Fibroblast of lung (primary cell): Measurements from ENCODE around the gene KRT34. TPM values are rescaled to one million over a fixed set of nuclear protein-coding genes. Genes with fewer than 3 reads are reported as not detected.

Source experiments
- DNase-seq, 2 donors: peaks; one replicate each; pipeline versions ENCODE4 v3.0.0 to v3.0.0-alpha.2; 2010; ENCODE audit warnings: low read depth in 2 of 2
- H2AFZ ChIP-seq: 2 replicates; pipeline ENCODE4 v1.5.1; 2012; ENCODE audit warnings: low read length, control low read depth, inconsistent platforms
- H3K27ac ChIP-seq: 2 replicates; pipeline ENCODE4 v1.5.1; 2011; ENCODE audit warnings: low read length, control low read depth; ENCODE audit not compliant: insufficient read depth
- H3K27me3 ChIP-seq: 2 replicates; pipeline ENCODE4 v1.5.1; 2011; ENCODE audit warnings: mild to moderate bottlenecking, low read length; ENCODE audit not compliant: control insufficient read depth, insufficient read depth
- H3K36me3 ChIP-seq: 2 replicates; pipeline ENCODE4 v1.5.1; 2011; ENCODE audit warnings: low read length; ENCODE audit not compliant: control insufficient read depth, insufficient read depth
- H3K4me1 ChIP-seq: 2 replicates; pipeline ENCODE4 v1.5.1; 2011; ENCODE audit warnings: low read length; ENCODE audit not compliant: control insufficient read depth, insufficient read depth; ENCODE audit errors: extremely low read depth
- H3K4me2 ChIP-seq: 2 replicates; pipeline ENCODE4 v1.5.1; 2011; ENCODE audit warnings: low read length, control low read depth; ENCODE audit not compliant: insufficient read depth; ENCODE audit errors: extremely low read depth
- H3K4me3 ChIP-seq, 4 experiments: fragments of 200-600 bp in 1 of 4; sonication (generic) in 1 of 4; replicated peaks in 1 of 4; 2 replicates each; pipeline ENCODE4 v1.5.1; 2011 to 2016; ENCODE audit warnings: low read length in 4 of 4, low read depth in 3 of 4, mild to moderate bottlenecking in 3 of 4, control low read depth in 2 of 4, inconsistent platforms in 1 of 4, mixed read lengths in 1 of 4; ENCODE audit not compliant: insufficient read depth in 1 of 4; ENCODE audit errors: control extremely low read depth in 1 of 4
- H3K79me2 ChIP-seq: 2 replicates; pipeline ENCODE4 v1.5.1; 2012; ENCODE audit warnings: mild to moderate bottlenecking, low read length, inconsistent platforms; ENCODE audit not compliant: control insufficient read depth, insufficient read depth
- H3K9ac ChIP-seq: 2 replicates; pipeline ENCODE4 v1.5.1; 2011; ENCODE audit warnings: mild to moderate bottlenecking, low read length, control low read depth; ENCODE audit not compliant: insufficient read depth
- H3K9me3 ChIP-seq: 2 replicates; pipeline ENCODE4 v1.5.1; 2012; ENCODE audit warnings: low read depth, low read length; ENCODE audit not compliant: control insufficient read depth, insufficient read depth
- H4K20me1 ChIP-seq: 2 replicates; pipeline ENCODE4 v1.5.1; 2011; ENCODE audit warnings: low read length; ENCODE audit not compliant: control insufficient read depth, insufficient read depth; ENCODE audit errors: extremely low read depth
- EZH2 ChIP-seq: IDR thresholded peaks from 2 replicates; pipeline ENCODE4 v1.5.1; 2012; ENCODE audit warnings: low read length, control low read depth, mild to moderate bottlenecking; ENCODE audit errors: missing control alignments
- polyA plus RNA-seq, 2 donors: library from polyadenylated mRNA; depleted of rRNA in 1 of 2; stranded (reverse) in 1 of 2; unstranded in 1 of 2; fragments of >200 nt; gene quantifications; 2 replicates each; pipeline ENCODE4 v1.2.1, GENCODE V29; 2011 to 2012; ENCODE audit warnings: missing spikeins in 1 of 2
- total RNA-seq: library from RNA; depleted of rRNA; stranded (reverse); fragments of >200 nt; gene quantifications from 2 replicates; pipeline ENCODE4 v1.2.1, GENCODE V29; 2014
- TF ChIP-seq, protein P1 (sequence below), 2 donors: IDR thresholded peaks in 1 of 2; conservative IDR thresholded peaks in 1 of 2; 1 replicate in 1 of 2; 2 replicates in 1 of 2; pipeline ENCODE4 v1.5.1; 2011 to 2012; ENCODE audit warnings: low read length in 2 of 2, control low read depth in 1 of 2, inconsistent platforms in 1 of 2, low read depth in 1 of 2, mild to moderate bottlenecking in 1 of 2

Gene KRT34
- total and polyA plus RNA-seq, 2 donors (not counting 1 experiment from before 2014, with no cell fraction given), result under 0.01 to 1.00 TPM

DNA sequence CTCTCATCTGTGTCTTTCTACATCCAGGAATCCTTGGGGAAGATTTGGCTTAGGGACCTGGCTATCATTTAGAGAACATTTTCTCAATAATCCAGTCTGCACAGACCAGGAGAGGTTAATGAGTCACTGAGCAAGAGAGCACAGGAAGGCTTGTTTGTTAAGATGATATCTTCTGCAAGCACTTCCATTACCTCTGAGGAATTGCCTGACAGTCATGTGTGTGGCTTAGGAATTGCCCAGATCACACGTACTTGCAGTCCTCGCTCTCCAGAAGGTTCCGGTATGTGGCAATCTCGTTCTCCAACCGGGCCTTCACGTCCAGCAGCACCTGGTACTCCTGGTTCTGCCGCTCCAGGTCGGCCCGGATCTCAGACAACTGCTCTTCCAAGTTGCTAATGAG, 39.0 kb upstream of the KRT34 start:
- Histone ChIP-seq H3K27me3 (peaks cover 2% of the 10 kb centered on the region), H3K9me3 (no peaks in the 10 kb centered on the region), H3K79me2 (no peaks in the 10 kb centered on the region), H3K36me3 (no peaks in the 10 kb centered on the region), H4K20me1 (no peaks in the 10 kb centered on the region), H3K27ac (no peak overlapping the region), H3K4me1 (peaks cover 5% of the 10 kb centered on the region), H3K4me3 (no peak overlapping the region), H3K9ac (no peak overlapping the region), H2AFZ (no peak overlapping the region), H3K4me2 (no peak overlapping the region)
- no peak for TF ChIP-seq EZH2
- TF ChIP-seq, protein P1, sequence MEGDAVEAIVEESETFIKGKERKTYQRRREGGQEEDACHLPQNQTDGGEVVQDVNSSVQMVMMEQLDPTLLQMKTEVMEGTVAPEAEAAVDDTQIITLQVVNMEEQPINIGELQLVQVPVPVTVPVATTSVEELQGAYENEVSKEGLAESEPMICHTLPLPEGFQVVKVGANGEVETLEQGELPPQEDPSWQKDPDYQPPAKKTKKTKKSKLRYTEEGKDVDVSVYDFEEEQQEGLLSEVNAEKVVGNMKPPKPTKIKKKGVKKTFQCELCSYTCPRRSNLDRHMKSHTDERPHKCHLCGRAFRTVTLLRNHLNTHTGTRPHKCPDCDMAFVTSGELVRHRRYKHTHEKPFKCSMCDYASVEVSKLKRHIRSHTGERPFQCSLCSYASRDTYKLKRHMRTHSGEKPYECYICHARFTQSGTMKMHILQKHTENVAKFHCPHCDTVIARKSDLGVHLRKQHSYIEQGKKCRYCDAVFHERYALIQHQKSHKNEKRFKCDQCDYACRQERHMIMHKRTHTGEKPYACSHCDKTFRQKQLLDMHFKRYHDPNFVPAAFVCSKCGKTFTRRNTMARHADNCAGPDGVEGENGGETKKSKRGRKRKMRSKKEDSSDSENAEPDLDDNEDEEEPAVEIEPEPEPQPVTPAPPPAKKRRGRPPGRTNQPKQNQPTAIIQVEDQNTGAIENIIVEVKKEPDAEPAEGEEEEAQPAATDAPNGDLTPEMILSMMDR (conservative IDR thresholded peaks at IDR 0.05 in 1 of 2, IDR thresholded peaks at IDR 0.05 in 1 of 2; ENCODE audit: low read depth in 1 of 2, low read length in 2 of 2), result no peak
- DNase-seq, result peak in 1 of 2 donors; percentile 80

- no peaks in the 10 kb centered on the region for H4K20me1 ChIP-seq
- no peaks in the 10 kb centered on the region for H3K36me3 ChIP-seq
- no peak overlapping the region for H3K9ac ChIP-seq
- DNase-seq, result peak in 1 of 2 donors; percentile 53
- H3K27ac ChIP-seq, result no peak overlapping the region
- TF ChIP-seq, protein P1 (conservative IDR thresholded peaks at IDR 0.05 in 1 of 2, IDR thresholded peaks at IDR 0.05 in 1 of 2; ENCODE audit: low read depth in 1 of 2, low read length in 2 of 2), result no peak
- no peak for TF ChIP-seq EZH2
- no peak overlapping the region for H3K4me2 ChIP-seq
- H3K4me1 ChIP-seq, result peaks cover 7% of the 10 kb centered on the region
- H3K27me3 ChIP-seq, result peaks cover 2% of the 10 kb centered on the region
- no peaks in the 10 kb centered on the region for H3K79me2 ChIP-seq
- no peaks in the 10 kb centered on the region for H3K9me3 ChIP-seq
- no peak overlapping the region for H2AFZ ChIP-seq
- H3K4me3 ChIP-seq, result no peak overlapping the region
These were observed 38.0 kb upstream of the KRT34 start for GRCh38 chr17:41420134-41420533.

GRCh38 chr17:41419716-41420115, 37.6 kb upstream of the KRT34 start:
- Histone ChIP-seq H2AFZ (no peak overlapping the region), H3K36me3 (no peaks in the 10 kb centered on the region), H3K79me2 (no peaks in the 10 kb centered on the region), H3K9ac (no peak overlapping the region), H3K27ac (no peak overlapping the region), H3K4me1 (peaks cover 7% of the 10 kb centered on the region), H3K9me3 (no peaks in the 10 kb centered on the region), H4K20me1 (no peaks in the 10 kb centered on the region), H3K4me2 (no peak overlapping the region), H3K27me3 (peaks cover 2% of the 10 kb centered on the region), H3K4me3 (no peak overlapping the region)
- no peak for DNase-seq
- no peak for TF ChIP-seq EZH2
- TF ChIP-seq, protein P1 (conservative IDR thresholded peaks at IDR 0.05 in 1 of 2, IDR thresholded peaks at IDR 0.05 in 1 of 2; ENCODE audit: low read depth in 1 of 2, low read length in 2 of 2), result no peak
